ENCODE results near the gene IFT88.

The IFT88 gene

GRCh38 chr13:20608438-20609020 lies 41.6 kb downstream of the IFT88 start:
- TF ChIP-seq CTCF (IDR thresholded peaks at IDR 0.05), result no peak

- TF ChIP-seq CTCF (IDR thresholded peaks at IDR 0.05), result no peak
Measured at GRCh38 chr13:20609145-20609544, 42.2 kb downstream of the IFT88 start.

- no peak for TF ChIP-seq CTCF (IDR thresholded peaks at IDR 0.05)
Measured at GRCh38 chr13:20610006-20610405, 43.0 kb downstream of the IFT88 start.

GRCh38 chr13:20616059-20616797 lies 49.3 kb downstream of the IFT88 start:
- TF ChIP-seq CTCF (IDR thresholded peaks at IDR 0.05), result no peak

GRCh38 chr13:20623000-20623399 lies 56.0 kb downstream of the IFT88 start:
- TF ChIP-seq CTCF (IDR thresholded peaks at IDR 0.05), result no peak

GRCh38 chr13:20624213-20624612 lies 57.3 kb downstream of the IFT88 start:
- TF ChIP-seq CTCF (IDR thresholded peaks at IDR 0.05), result no peak

- no peak for TF ChIP-seq CTCF (IDR thresholded peaks at IDR 0.05)
Measured at GRCh38 chr13:20633802-20634201, 66.8 kb downstream of the IFT88 start.
